Tibial artery (tissue), 4 donors: ENCODE data around the gene MALT1.

ENCODE experiments used
- DNase-seq, 2 donors: peaks; one replicate each; pipeline ENCODE4 v3.0.0-alpha.2; 2019
- H3K27ac ChIP-seq, 2 donors: fragments of 200-600 bp; sonication (generic) in 1 of 2; 1 replicate in 1 of 2; 2 replicates in 1 of 2; pipeline ENCODE4 v1.5.1; 2018 to 2019; ENCODE audit warnings: mild to moderate bottlenecking in 1 of 2
- H3K27me3 ChIP-seq, 2 donors: fragments of 200-600 bp; sonication (generic) in 1 of 2; one replicate each; pipeline versions ENCODE4 v1.5.1 to v1.6.0; 2016 to 2019
- H3K36me3 ChIP-seq, 3 donors: fragments of 200-600 bp; sonication (generic) in 2 of 3; one replicate each; pipeline ENCODE4 v1.5.1; 2016 to 2019; ENCODE audit warnings: mild to moderate bottlenecking in 2 of 3
- H3K4me1 ChIP-seq, 4 donors: fragments of 200-600 bp; sonication (generic) in 2 of 4; 1 replicate in 3 of 4; 2 replicates in 1 of 4; pipeline ENCODE4 v1.5.1; 2016 to 2019
- H3K4me3 ChIP-seq, 2 donors: fragments of 200-600 bp; sonication (generic) in 1 of 2; 1 replicate in 1 of 2; 2 replicates in 1 of 2; pipeline ENCODE4 v1.5.1; 2018 to 2019; ENCODE audit warnings: mild to moderate bottlenecking in 2 of 2
- H3K9me3 ChIP-seq, 3 donors: fragments of 200-600 bp; sonication (generic) in 1 of 3; one replicate each; pipeline ENCODE4 v1.5.1; 2016 to 2019
- CTCF ChIP-seq, 2 experiments: fragments of 200-600 bp in 1 of 2; fragments of 450-650 bp in 1 of 2; IDR thresholded peaks; one replicate each; pipeline ENCODE4 v1.5.1; 2017 to 2019; ENCODE audit warnings: antibody characterized with exemption in 2 of 2, mild to moderate bottlenecking in 1 of 2, moderate library complexity in 1 of 2
- intact Hi-C: fragments of 100-400 bp; cut with DNase I; formaldehyde crosslinking; loops from one replicate; pipeline ENCODE4 v1.15.0; 2023; ENCODE audit warnings: low total_unique reads

MALT1 gene

GRCh38 chr18:58738322-58738721, 67.1 kb downstream of the MALT1 start:
- intact Hi-C loops = no loop called here
- H3K36me3 ChIP-seq = peaks cover 51 to 67% (median 60%) of the 10 kb centered on the region in 3 donors

GRCh38 chr18:58745914-58746313, 74.6 kb downstream of the MALT1 start:
- H3K9me3 ChIP-seq = peaks cover 0 to 15% (median 8%) of the 10 kb centered on the region in 3 donors
- no peaks in the 10 kb centered on the region for H3K27me3 ChIP-seq
- peaks cover 70% of the 10 kb centered on the region in 3 donors for H3K36me3 ChIP-seq
- H3K27ac ChIP-seq = no peak overlapping the region
- no peaks in the 10 kb centered on the region for H3K4me1 ChIP-seq
- intact Hi-C loops = no loop called here
- no peak overlapping the region for H3K4me3 ChIP-seq
- DNase-seq = no peak
- no peak for TF ChIP-seq CTCF (IDR thresholded peaks at IDR 0.05)

More at GRCh38 chr18:58738322-58738721, 67.1 kb downstream of the MALT1 start:
- no peaks in the 10 kb centered on the region for H3K4me1 ChIP-seq
- no peak overlapping the region for H3K27ac ChIP-seq
- H3K9me3 ChIP-seq = no peaks in the 10 kb centered on the region
- no peak for TF ChIP-seq CTCF (IDR thresholded peaks at IDR 0.05)
- no peak overlapping the region for H3K4me3 ChIP-seq
- DNase-seq = no peak
- no peaks in the 10 kb centered on the region for H3K27me3 ChIP-seq

GRCh38 chr18:58748899-58749595, 77.8 kb downstream of the MALT1 start:
- intact Hi-C loops = no loop called here

DNA sequence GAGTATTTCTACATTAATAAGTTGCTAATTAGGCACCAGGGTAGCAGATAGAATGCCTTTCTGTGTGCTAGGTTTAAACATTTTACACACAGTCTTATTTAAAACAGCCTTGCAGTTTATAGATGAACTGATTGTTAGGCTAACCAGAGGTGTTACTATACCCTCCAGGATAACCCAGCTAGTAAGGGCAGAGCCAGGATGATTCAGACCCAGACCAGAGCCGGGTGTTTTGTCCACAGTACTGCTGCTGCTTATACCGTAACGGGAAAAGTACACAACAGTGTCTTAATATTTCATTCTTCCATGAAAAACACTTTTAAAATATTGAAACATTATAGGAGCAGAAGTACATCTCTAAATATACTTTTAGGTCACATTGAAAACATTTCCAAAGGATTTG, 82.7 kb downstream of the MALT1 start:
- intact Hi-C loops = no loop called here
- Histone ChIP-seq H3K9me3 (peaks cover 0 to 4% (median 4%) of the 10 kb centered on the region in 3 donors), H3K27me3 (peaks cover 0 to 10% of the 10 kb centered on the region in 2 donors), H3K36me3 (peaks cover 17 to 18% (median 17%) of the 10 kb centered on the region in 3 donors), H3K27ac (no peak overlapping the region), H3K4me1 (no peaks in the 10 kb centered on the region), H3K4me3 (no peak overlapping the region)
- DNase-seq = no peak
- TF ChIP-seq CTCF (IDR thresholded peaks at IDR 0.05) = no peak

More at GRCh38 chr18:58748899-58749595, 77.8 kb downstream of the MALT1 start:
- no peaks in the 10 kb centered on the region for H3K4me1 ChIP-seq
- no peaks in the 10 kb centered on the region for H3K27me3 ChIP-seq
- peaks cover 0 to 15% (median 8%) of the 10 kb centered on the region in 3 donors for H3K9me3 ChIP-seq
- H3K27ac ChIP-seq = no peak overlapping the region
- no peak for TF ChIP-seq CTCF (IDR thresholded peaks at IDR 0.05)
- DNase-seq = no peak
- H3K4me3 ChIP-seq = no peak overlapping the region
- peaks cover 60 to 62% (median 61%) of the 10 kb centered on the region in 3 donors for H3K36me3 ChIP-seq

DNA sequence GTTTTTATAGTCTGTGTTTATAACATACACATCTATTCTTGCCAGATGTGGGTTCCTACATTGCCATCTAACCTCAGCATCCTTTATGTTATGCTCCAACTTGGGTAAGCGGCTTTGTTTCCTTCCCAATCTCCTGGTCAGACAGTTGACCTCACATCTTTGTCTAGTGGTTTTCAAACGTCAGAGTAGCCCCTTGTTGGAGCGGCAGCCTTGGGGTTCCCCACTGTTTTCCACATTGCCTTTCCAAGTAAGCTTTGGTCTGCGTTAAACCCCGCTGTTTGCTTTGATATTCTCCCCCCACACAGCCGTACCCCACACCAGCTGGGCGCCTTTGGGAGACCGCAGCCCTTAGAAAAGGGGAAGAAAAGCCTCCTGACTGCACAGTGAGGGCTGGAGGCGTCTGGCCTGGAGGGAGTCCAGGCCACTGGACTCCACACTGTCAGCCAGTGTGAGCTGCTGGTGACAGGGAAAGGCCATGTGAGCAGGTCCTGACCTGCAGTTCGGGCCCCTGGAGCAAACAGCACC, 83.3 kb downstream of the MALT1 start:
- intact Hi-C loops = no loop called here
- no peak for TF ChIP-seq CTCF (IDR thresholded peaks at IDR 0.05)
- peak; percentile 27 to 69 for DNase-seq

More for the DNA sequence above, 83.3 kb downstream of the MALT1 start:
- Histone ChIP-seq H3K36me3 (peaks cover 11 to 12% (median 11%) of the 10 kb centered on the region in 3 donors), H3K9me3 (no peaks in the 10 kb centered on the region), H3K4me1 (no peaks in the 10 kb centered on the region), H3K4me3 (no peak overlapping the region), H3K27me3 (peaks cover 0 to 15% of the 10 kb centered on the region in 2 donors), H3K27ac (no peak overlapping the region)
